ENCODE data around the gene HDAC11. TPM values are rescaled to one million over a fixed set of nuclear protein-coding genes. Genes with fewer than 3 reads are reported as not detected.

HDAC11 gene
- total and polyA plus RNA-seq, 9 of the 15 experiments (the other 6 are each of a cell fraction or from before 2014, with no cell fraction given): 0.60 to 6.0 (median 4.5) TPM

GRCh38 chr3:13546667-13547171, 66.6 kb downstream of the HDAC11 start (continued):
- no peak for TF ChIP-seq TRIM25 (IDR thresholded peaks at IDR 0.05; ENCODE audit: borderline replicate concordance)
- no peak for TF ChIP-seq MCM3 (IDR thresholded peaks at IDR 0.05)
- no peak for TF ChIP-seq RBM34 (IDR thresholded peaks at IDR 0.05; ENCODE audit: borderline replicate concordance, insufficient read depth, low read length)
- TF ChIP-seq ZNF77 (CRISPR knock-in tag; IDR thresholded peaks at IDR 0.05): no peak
- TF ChIP-seq SMARCA4 (IDR thresholded peaks at IDR 0.05): peak; percentile 97
- TF ChIP-seq YY1 (IDR thresholded peaks at IDR 0.05; ENCODE audit: borderline replicate concordance in 1 of 3, control insufficient read depth in 1 of 3, extremely low read depth in 1 of 3, insufficient read depth in 3 of 3, insufficient read length in 1 of 3, insufficient replicate concordance in 2 of 3, low read depth in 1 of 3, low read length in 2 of 3): peak in 1 of 3 experiments; percentile 47
- peak; percentile 22 for TF ChIP-seq TAF1 (IDR thresholded peaks at IDR 0.05; ENCODE audit: control insufficient read depth, extremely low read depth, insufficient read depth, low read length, severe bottlenecking)
- TF ChIP-seq GATAD2A (IDR thresholded peaks at IDR 0.05): 0 out of 2 replicates have a peak, but pooled peaks have one; percentile 55
- TF ChIP-seq ZNF511 (CRISPR knock-in tag; IDR thresholded peaks at IDR 0.05): no peak
- no peak for TF ChIP-seq ZNF212 (CRISPR knock-in tag; IDR thresholded peaks at IDR 0.05)
- TF ChIP-seq TFE3 (CRISPR knock-in tag; IDR thresholded peaks at IDR 0.05): no peak
- no peak for TF ChIP-seq DIDO1 (tag; IDR thresholded peaks at IDR 0.05; ENCODE audit: low read depth)
- TF ChIP-seq HNRNPLL (IDR thresholded peaks at IDR 0.05; ENCODE audit: low read depth, low read length, poor library complexity, severe bottlenecking): no peak
- TF ChIP-seq SP2 (IDR thresholded peaks at IDR 0.05; ENCODE audit: extremely low read depth, low read depth, low read length, poor library complexity, severe bottlenecking): no peak
- peak; percentile 93 for TF ChIP-seq KLF16 (IDR thresholded peaks at IDR 0.05)
- TF ChIP-seq NFIX (CRISPR knock-in tag; IDR thresholded peaks at IDR 0.05; ENCODE audit: low read depth): no peak
- TF ChIP-seq ETS2 (tag; IDR thresholded peaks at IDR 0.05; ENCODE audit: borderline replicate concordance, poor library complexity, severe bottlenecking): no peak
- no peak for TF ChIP-seq SIX5 (IDR thresholded peaks at IDR 0.05; ENCODE audit: borderline replicate concordance in 1 of 2, insufficient read depth in 1 of 2, low read depth in 1 of 2, low read length in 2 of 2)
- TF ChIP-seq ZNF239 (CRISPR knock-in tag; IDR thresholded peaks at IDR 0.05): no peak; the same call in 1 of the 2 replicates
- no peak for TF ChIP-seq NFE2L1 (tag; IDR thresholded peaks at IDR 0.05; ENCODE audit: borderline replicate concordance, low read depth)
- peak; percentile 91 for TF ChIP-seq TAL1 (IDR thresholded peaks at IDR 0.05)
- no peak for TF ChIP-seq ZNF717 (CRISPR knock-in tag; IDR thresholded peaks at IDR 0.05)
- peak; percentile 45; the same call in 1 of the 2 replicates for TF ChIP-seq RB1 (IDR thresholded peaks at IDR 0.05; ENCODE audit: low read depth)
- no peak for TF ChIP-seq DDX20 (tag; IDR thresholded peaks at IDR 0.05; ENCODE audit: low read depth)
- TF ChIP-seq WHSC1 (IDR thresholded peaks at IDR 0.05; ENCODE audit: low read length): no peak
- 0 out of 4 replicates have a peak, but pooled peaks of 1 of the 2 experiments have one; percentile 41 for TF ChIP-seq SRF (CRISPR knock-in tag; IDR thresholded peaks at IDR 0.05)

Data from K562 (cell line).